ENCODE data around the gene HS3ST2. TPM values are rescaled to one million over a fixed set of nuclear protein-coding genes. Genes with fewer than 3 reads are reported as not detected.

Gene HS3ST2
- total and polyA plus RNA-seq, 2 experiments from 2014 or later: 1.4 to 3.2 TPM

DNA sequence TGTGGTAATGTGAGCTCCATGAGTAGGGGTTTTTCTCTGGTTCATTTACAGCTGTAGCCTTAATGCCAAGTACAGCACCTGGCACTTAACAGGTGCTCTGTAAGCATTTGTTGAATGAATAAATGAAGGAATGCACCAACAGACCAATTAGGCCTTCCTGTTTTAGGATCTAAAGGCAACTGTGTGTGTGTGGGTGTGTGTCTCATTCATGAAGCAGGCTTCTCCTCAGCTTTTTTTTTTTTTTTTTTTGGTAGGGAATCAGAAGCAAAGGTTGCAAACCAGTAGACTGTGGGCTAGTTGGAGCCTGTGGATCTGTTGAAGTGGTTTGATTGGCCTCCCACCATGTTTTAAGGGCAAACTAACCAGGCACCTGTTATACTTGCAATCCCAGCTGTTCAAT is 48.1 kb downstream of the HS3ST2 start (continued):
- TF ChIP-seq, protein P1, sequence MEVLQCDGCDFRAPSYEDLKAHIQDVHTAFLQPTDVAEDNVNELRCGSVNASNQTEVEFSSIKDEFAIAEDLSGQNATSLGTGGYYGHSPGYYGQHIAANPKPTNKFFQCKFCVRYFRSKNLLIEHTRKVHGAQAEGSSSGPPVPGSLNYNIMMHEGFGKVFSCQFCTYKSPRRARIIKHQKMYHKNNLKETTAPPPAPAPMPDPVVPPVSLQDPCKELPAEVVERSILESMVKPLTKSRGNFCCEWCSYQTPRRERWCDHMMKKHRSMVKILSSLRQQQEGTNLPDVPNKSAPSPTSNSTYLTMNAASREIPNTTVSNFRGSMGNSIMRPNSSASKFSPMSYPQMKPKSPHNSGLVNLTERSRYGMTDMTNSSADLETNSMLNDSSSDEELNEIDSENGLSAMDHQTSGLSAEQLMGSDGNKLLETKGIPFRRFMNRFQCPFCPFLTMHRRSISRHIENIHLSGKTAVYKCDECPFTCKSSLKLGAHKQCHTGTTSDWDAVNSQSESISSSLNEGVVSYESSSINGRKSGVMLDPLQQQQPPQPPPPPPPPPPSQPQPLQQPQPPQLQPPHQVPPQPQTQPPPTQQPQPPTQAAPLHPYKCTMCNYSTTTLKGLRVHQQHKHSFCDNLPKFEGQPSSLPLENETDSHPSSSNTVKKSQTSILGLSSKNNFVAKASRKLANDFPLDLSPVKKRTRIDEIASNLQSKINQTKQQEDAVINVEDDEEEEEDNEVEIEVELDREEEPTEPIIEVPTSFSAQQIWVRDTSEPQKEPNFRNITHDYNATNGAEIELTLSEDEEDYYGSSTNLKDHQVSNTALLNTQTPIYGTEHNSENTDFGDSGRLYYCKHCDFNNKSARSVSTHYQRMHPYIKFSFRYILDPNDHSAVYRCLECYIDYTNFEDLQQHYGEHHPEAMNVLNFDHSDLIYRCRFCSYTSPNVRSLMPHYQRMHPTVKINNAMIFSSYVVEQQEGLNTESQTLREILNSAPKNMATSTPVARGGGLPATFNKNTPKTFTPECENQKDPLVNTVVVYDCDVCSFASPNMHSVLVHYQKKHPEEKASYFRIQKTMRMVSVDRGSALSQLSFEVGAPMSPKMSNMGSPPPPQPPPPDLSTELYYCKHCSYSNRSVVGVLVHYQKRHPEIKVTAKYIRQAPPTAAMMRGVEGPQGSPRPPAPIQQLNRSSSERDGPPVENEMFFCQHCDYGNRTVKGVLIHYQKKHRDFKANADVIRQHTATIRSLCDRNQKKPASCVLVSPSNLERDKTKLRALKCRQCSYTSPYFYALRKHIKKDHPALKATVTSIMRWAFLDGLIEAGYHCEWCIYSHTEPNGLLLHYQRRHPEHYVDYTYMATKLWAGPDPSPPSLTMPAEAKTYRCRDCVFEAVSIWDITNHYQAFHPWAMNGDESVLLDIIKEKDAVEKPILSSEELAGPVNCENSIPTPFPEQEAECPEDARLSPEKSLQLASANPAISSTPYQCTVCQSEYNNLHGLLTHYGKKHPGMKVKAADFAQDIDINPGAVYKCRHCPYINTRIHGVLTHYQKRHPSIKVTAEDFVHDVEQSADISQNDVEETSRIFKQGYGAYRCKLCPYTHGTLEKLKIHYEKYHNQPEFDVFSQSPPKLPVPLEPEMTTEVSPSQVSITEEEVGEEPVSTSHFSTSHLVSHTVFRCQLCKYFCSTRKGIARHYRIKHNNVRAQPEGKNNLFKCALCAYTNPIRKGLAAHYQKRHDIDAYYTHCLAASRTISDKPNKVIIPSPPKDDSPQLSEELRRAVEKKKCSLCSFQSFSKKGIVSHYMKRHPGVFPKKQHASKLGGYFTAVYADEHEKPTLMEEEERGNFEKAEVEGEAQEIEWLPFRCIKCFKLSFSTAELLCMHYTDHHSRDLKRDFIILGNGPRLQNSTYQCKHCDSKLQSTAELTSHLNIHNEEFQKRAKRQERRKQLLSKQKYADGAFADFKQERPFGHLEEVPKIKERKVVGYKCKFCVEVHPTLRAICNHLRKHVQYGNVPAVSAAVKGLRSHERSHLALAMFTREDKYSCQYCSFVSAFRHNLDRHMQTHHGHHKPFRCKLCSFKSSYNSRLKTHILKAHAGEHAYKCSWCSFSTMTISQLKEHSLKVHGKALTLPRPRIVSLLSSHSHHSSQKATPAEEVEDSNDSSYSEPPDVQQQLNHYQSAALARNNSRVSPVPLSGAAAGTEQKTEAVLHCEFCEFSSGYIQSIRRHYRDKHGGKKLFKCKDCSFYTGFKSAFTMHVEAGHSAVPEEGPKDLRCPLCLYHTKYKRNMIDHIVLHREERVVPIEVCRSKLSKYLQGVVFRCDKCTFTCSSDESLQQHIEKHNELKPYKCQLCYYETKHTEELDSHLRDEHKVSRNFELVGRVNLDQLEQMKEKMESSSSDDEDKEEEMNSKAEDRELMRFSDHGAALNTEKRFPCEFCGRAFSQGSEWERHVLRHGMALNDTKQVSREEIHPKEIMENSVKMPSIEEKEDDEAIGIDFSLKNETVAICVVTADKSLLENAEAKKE (CRISPR knock-in tag; IDR thresholded peaks at IDR 0.05): no peak
- TF ChIP-seq, protein P2, sequence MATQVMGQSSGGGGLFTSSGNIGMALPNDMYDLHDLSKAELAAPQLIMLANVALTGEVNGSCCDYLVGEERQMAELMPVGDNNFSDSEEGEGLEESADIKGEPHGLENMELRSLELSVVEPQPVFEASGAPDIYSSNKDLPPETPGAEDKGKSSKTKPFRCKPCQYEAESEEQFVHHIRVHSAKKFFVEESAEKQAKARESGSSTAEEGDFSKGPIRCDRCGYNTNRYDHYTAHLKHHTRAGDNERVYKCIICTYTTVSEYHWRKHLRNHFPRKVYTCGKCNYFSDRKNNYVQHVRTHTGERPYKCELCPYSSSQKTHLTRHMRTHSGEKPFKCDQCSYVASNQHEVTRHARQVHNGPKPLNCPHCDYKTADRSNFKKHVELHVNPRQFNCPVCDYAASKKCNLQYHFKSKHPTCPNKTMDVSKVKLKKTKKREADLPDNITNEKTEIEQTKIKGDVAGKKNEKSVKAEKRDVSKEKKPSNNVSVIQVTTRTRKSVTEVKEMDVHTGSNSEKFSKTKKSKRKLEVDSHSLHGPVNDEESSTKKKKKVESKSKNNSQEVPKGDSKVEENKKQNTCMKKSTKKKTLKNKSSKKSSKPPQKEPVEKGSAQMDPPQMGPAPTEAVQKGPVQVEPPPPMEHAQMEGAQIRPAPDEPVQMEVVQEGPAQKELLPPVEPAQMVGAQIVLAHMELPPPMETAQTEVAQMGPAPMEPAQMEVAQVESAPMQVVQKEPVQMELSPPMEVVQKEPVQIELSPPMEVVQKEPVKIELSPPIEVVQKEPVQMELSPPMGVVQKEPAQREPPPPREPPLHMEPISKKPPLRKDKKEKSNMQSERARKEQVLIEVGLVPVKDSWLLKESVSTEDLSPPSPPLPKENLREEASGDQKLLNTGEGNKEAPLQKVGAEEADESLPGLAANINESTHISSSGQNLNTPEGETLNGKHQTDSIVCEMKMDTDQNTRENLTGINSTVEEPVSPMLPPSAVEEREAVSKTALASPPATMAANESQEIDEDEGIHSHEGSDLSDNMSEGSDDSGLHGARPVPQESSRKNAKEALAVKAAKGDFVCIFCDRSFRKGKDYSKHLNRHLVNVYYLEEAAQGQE (IDR thresholded peaks at IDR 0.05; ENCODE audit: unreplicated experiment): no peak
- no peak for TF ChIP-seq ZNF114 (CRISPR knock-in tag; IDR thresholded peaks at IDR 0.05)
- TF ChIP-seq, protein P3, sequence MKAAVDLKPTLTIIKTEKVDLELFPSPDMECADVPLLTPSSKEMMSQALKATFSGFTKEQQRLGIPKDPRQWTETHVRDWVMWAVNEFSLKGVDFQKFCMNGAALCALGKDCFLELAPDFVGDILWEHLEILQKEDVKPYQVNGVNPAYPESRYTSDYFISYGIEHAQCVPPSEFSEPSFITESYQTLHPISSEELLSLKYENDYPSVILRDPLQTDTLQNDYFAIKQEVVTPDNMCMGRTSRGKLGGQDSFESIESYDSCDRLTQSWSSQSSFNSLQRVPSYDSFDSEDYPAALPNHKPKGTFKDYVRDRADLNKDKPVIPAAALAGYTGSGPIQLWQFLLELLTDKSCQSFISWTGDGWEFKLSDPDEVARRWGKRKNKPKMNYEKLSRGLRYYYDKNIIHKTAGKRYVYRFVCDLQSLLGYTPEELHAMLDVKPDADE (IDR thresholded peaks at IDR 0.05): no peak

DNA sequence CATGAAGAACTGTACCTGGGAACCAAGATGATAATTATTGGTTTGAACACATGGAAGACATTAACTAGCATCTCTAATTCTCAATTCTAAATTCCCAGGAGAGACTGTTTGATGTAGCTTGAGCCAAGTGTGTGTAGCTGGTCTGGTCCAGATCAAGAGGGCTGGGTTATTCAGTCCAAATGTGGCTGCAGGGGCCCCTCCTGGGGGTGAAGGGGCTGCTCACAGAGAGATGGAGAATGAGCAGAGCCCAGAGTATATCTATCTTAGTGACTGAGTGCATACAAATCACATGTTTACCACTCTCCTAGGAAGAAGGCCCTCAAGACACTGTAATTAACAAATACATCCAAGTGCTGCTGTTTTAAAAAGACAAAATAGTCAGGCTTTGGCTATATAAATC is 50.4 kb downstream of the HS3ST2 start:
- peaks cover 2% of the 10 kb centered on the region for H3K27me3 Mint-ChIP-seq (ENCODE audit: insufficient read depth, low read depth, poor library complexity)
- H3K27ac Mint-ChIP-seq: no peak overlapping the region
- H4K20me1 ChIP-seq (replicated peaks; ENCODE audit: insufficient read depth): no peaks in the 10 kb centered on the region
- no peaks in the 10 kb centered on the region for H3F3A ChIP-seq (replicated peaks; ENCODE audit: low read depth)
- H3K27ac ChIP-seq (ENCODE audit: low read depth): no peak overlapping the region
- H2AFZ ChIP-seq: no peak overlapping the region
- no peaks in the 10 kb centered on the region; the same call in 1 of the 2 replicates for H3K9me2 ChIP-seq (ENCODE audit: insufficient read depth)
- peaks cover 26% of the 10 kb centered on the region for H3K36me3 Mint-ChIP-seq (ENCODE audit: low read depth)
- peaks cover 21% of the 10 kb centered on the region for H3K9me3 Mint-ChIP-seq
- H3K4me3 Mint-ChIP-seq: no peak overlapping the region
- H3K79me2 ChIP-seq (replicated peaks; ENCODE audit: insufficient read depth): no peaks in the 10 kb centered on the region
- H3K4me1 Mint-ChIP-seq: peaks cover 14% of the 10 kb centered on the region
- H3K27me3 ChIP-seq (ENCODE audit: insufficient read depth): no peaks in the 10 kb centered on the region
- no peak for DNase-seq (ENCODE audit: low spot score)
- no peak for ATAC-seq
- H3K4me2 ChIP-seq: no peak overlapping the region
- no peak overlapping the region for H3K4me3 ChIP-seq
- H3K36me3 ChIP-seq (ENCODE audit: insufficient read depth): no peaks in the 10 kb centered on the region
- H3K4me1 ChIP-seq (ENCODE audit: insufficient read depth): peaks cover 4% of the 10 kb centered on the region
- TF ChIP-seq, protein P4, sequence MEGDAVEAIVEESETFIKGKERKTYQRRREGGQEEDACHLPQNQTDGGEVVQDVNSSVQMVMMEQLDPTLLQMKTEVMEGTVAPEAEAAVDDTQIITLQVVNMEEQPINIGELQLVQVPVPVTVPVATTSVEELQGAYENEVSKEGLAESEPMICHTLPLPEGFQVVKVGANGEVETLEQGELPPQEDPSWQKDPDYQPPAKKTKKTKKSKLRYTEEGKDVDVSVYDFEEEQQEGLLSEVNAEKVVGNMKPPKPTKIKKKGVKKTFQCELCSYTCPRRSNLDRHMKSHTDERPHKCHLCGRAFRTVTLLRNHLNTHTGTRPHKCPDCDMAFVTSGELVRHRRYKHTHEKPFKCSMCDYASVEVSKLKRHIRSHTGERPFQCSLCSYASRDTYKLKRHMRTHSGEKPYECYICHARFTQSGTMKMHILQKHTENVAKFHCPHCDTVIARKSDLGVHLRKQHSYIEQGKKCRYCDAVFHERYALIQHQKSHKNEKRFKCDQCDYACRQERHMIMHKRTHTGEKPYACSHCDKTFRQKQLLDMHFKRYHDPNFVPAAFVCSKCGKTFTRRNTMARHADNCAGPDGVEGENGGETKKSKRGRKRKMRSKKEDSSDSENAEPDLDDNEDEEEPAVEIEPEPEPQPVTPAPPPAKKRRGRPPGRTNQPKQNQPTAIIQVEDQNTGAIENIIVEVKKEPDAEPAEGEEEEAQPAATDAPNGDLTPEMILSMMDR (conservative IDR thresholded peaks at IDR 0.05; ENCODE audit: low read depth in 2 of 2): no peak
- TF ChIP-seq EZH2 (IDR thresholded peaks at IDR 0.05; ENCODE audit: low read depth, unreplicated experiment): no peak
- TF ChIP-seq, protein P3 (IDR thresholded peaks at IDR 0.05): no peak
- TF ChIP-seq, protein P2 (IDR thresholded peaks at IDR 0.05; ENCODE audit: unreplicated experiment): no peak

Measured in GM23338 (cell line).